ENCODE data around the gene DCT.

GRCh38 chr13:94479616-94480015 lies at the start of gene DCT:
- TF ChIP-seq, protein P1, sequence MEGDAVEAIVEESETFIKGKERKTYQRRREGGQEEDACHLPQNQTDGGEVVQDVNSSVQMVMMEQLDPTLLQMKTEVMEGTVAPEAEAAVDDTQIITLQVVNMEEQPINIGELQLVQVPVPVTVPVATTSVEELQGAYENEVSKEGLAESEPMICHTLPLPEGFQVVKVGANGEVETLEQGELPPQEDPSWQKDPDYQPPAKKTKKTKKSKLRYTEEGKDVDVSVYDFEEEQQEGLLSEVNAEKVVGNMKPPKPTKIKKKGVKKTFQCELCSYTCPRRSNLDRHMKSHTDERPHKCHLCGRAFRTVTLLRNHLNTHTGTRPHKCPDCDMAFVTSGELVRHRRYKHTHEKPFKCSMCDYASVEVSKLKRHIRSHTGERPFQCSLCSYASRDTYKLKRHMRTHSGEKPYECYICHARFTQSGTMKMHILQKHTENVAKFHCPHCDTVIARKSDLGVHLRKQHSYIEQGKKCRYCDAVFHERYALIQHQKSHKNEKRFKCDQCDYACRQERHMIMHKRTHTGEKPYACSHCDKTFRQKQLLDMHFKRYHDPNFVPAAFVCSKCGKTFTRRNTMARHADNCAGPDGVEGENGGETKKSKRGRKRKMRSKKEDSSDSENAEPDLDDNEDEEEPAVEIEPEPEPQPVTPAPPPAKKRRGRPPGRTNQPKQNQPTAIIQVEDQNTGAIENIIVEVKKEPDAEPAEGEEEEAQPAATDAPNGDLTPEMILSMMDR (IDR thresholded peaks at IDR 0.05): no peak
- TF ChIP-seq POLR2AphosphoS5 (IDR thresholded peaks at IDR 0.05) (no peak), EP300 (IDR thresholded peaks at IDR 0.05) (no peak), POLR2A (IDR thresholded peaks at IDR 0.05) (no peak)

All from sigmoid colon (tissue), 4 donors.